Activated T-helper 1 cell treated with anti-CD3 and anti-CD28 coated beads, Interleukin-12 subunit alpha, Interleukin-12 subunit beta, Interleukin-2, Interleukin-4 antibody, amounts not matched to agents 30 ng/mL and 10 ng/mL and 1 ng/mL, durations not matched to agents 14 hours and 24 hours and 36 hours (primary cell): ENCODE results near the gene VAV2. TPM values are rescaled to one million over a fixed set of nuclear protein-coding genes. Genes with fewer than 3 reads are reported as not detected.

Source experiments
- DNase-seq: peaks from one replicate; pipeline ENCODE4 v3.0.0; 2021; ENCODE audit warnings: low spot score
- H3K27ac Mint-ChIP-seq: one replicate; pipeline ENCODE4 v1.8.0; 2021; ENCODE audit warnings: mild to moderate bottlenecking, mixed read lengths
- H3K27me3 Mint-ChIP-seq: one replicate; pipeline ENCODE4 v1.8.0; 2022; ENCODE audit warnings: mild to moderate bottlenecking, moderate library complexity, mixed read lengths; ENCODE audit not compliant: insufficient read depth
- H3K36me3 Mint-ChIP-seq: one replicate; pipeline ENCODE4 v1.8.0; 2021; ENCODE audit warnings: low read depth, mixed read lengths
- H3K4me1 Mint-ChIP-seq: one replicate; pipeline ENCODE4 v1.8.0; 2021; ENCODE audit warnings: low read depth, mixed read lengths
- H3K4me3 Mint-ChIP-seq: one replicate; pipeline ENCODE4 v1.8.0; 2021; ENCODE audit warnings: mild to moderate bottlenecking, moderate library complexity, mixed read lengths
- H3K9me3 Mint-ChIP-seq: one replicate; pipeline ENCODE4 v1.8.0; 2021; ENCODE audit warnings: mixed read lengths
- intact Hi-C: fragments of 100-400 bp; cut with micrococcal nuclease; formaldehyde crosslinking; loops from one replicate; pipeline ENCODE4 v1.15.1; 2024
- total RNA-seq: library from RNA; stranded (reverse); gene quantifications from 2 replicates; pipeline ENCODE4 v1.2.3, GENCODE V29; 2022

The VAV2 gene
- total RNA-seq, 1 donor from 2014 or later, result 5.8 TPM

DNA sequence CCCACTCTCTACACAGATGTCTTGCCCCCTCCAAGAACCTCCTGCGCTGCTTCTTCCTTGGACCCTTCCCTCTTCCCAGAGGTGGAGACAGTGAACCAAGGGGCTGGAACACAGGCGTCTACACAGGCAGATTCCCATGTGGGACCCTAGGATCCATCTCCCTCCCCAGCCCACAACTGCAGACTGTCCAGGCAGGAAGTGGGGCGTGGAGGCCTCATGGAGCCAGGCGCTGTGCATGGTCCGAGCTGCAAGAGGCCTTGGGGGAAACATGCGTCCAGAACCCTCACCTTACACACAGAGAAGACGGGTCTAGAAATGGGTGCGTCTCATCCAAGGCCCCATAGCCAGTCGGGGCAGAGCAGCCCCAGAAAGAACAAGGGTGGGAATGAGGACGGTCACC lies 117.5 kb downstream of the VAV2 start:
- Mint-ChIP-seq H3K27ac (no peak overlapping the region), H3K36me3 (no peaks in the 10 kb centered on the region), H3K4me3 (no peak overlapping the region), H3K4me1 (peaks cover 6% of the 10 kb centered on the region), H3K9me3 (no peaks in the 10 kb centered on the region), H3K27me3 (peaks cover 8% of the 10 kb centered on the region)
- no peak for DNase-seq
- intact Hi-C loops, result no loop called here

DNA sequence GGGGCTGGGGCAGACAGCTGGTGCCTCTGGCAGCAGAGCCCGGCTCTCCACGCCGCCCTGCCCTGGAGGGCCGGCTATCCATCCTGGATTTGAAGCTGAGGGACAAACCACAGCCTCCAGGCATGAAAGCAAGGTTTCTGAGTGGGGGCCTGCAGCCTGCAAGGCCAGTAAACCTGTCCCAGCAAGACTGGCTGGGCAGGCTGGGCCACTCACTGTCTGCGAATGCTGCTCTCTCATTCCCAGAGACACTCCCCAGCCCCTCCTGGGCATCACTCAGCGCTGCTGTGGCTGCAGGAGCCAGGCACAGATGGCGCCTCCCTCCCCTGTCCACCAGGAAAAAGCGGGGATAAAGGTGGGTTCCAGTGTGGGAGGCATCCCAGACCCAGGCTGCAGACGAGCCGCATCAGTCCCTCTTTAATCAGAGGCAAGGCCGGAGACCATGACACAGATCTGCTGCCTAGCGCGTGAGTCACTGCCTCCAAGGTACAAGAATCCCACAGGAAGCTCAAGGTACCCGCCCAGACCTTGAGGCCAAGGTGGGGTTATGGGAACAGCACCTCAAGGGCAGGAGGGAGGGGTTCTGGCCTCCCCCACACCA lies 118.0 kb downstream of the VAV2 start:
- H3K27me3 Mint-ChIP-seq, result peaks cover 8% of the 10 kb centered on the region
- no peaks in the 10 kb centered on the region for H3K9me3 Mint-ChIP-seq
- H3K4me1 Mint-ChIP-seq, result peaks cover 8% of the 10 kb centered on the region
- intact Hi-C loops, result no loop called here
- no peak overlapping the region for H3K4me3 Mint-ChIP-seq
- no peak for DNase-seq
- H3K27ac Mint-ChIP-seq, result no peak overlapping the region
- no peaks in the 10 kb centered on the region for H3K36me3 Mint-ChIP-seq

DNA sequence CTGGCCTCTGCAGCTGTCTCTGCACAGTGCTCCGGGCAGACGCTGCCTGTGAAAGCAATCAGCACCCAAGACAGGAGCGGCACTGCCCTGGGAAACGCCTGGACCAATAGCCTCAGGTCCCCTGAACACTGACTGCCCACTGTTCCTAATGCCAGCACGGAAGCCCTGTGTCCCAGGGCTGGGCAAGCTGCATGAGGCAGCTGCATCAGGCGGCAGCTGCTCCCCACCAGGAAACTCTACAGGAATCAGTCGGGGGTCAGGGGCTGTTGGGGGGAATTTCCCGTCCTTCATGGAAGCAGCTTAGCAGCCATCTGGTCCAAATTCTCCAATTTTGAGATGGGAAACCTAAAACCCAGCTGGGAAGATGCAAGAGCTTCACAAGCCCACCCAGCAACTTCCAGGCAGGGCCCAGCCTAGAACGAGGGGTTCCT lies 118.6 kb downstream of the VAV2 start:
- Mint-ChIP-seq H3K9me3 (no peaks in the 10 kb centered on the region), H3K36me3 (no peaks in the 10 kb centered on the region), H3K4me3 (no peak overlapping the region), H3K27ac (no peak overlapping the region), H3K4me1 (peaks cover 8% of the 10 kb centered on the region), H3K27me3 (peaks cover 8% of the 10 kb centered on the region)
- intact Hi-C loops, result no loop called here
- DNase-seq, result no peak

DNA sequence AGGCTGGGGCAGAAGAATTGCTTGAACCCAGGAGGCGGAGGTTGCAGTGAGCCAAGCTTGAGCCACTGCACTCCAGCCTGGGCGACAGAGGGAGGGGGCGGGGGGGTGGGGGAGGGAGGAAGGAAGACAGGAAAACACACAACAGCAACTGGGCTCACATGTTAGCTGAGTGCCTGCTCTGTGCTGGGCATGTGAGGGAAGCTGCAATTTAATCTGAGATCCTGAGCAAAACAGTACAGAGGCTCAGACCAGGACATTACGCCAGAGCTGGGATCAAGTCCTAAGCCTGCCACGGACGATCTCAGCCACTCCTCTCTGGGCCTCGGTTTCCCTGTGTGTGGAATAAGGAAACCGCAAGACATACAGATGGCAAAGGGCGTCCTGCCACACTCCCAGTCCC lies 119.1 kb downstream of the VAV2 start:
- no peaks in the 10 kb centered on the region for H3K9me3 Mint-ChIP-seq
- H3K27me3 Mint-ChIP-seq, result peaks cover 8% of the 10 kb centered on the region
- H3K36me3 Mint-ChIP-seq, result no peaks in the 10 kb centered on the region
- H3K4me3 Mint-ChIP-seq, result no peak overlapping the region
- intact Hi-C loops, result no loop called here
- H3K27ac Mint-ChIP-seq, result no peak overlapping the region
- H3K4me1 Mint-ChIP-seq, result peaks cover 8% of the 10 kb centered on the region
- no peak for DNase-seq

DNA sequence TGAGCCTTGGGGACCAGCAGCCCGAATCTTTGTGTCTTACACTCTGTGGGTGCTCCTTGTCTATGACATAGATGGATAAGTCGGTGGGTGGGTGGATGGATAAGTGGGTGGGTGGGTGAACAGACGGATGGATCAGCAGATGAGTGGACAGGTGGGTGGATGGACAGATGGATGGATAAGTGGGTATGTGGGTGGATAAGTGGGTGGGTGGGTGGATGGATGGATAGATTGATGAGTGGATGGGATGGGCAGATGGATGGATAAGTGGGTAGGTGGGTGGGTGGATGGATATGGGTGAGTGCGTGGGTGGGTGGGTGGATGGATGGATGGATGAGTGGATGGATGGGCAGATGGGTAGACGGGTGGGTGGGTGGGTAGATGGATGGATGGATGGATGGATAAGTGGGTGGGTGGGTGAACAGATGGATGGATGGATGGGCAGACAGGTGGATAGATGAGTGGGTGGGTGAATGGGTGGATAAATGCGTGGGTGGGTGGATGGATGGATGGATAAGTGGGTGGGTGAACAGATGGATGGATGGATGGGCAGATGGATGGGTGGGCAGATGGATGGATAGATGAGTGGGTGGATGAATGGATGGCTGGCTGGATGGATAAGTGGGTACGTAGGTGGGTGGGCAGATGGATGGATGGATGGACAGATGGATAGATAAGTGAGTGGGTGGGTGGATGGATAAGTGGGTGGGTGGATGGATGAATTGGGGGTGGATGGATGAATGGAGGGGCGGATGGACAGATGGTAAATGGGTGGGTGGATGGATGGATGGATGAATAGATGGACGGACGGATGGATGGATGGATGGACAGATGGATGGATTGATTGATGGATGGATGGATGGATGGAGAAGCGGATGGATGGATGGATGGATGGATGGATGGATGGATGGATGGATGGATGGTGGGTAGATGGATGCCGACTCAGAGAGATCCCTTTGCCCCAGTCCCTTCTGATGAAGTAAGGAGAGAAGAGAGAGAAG lies 121.2 kb downstream of the VAV2 start:
- Mint-ChIP-seq H3K27ac (no peak overlapping the region), H3K9me3 (no peaks in the 10 kb centered on the region), H3K36me3 (no peaks in the 10 kb centered on the region), H3K4me1 (peaks cover 8% of the 10 kb centered on the region), H3K4me3 (no peak overlapping the region), H3K27me3 (peaks cover 8% of the 10 kb centered on the region)
- no peak for DNase-seq
- intact Hi-C loops, result no loop called here

DNA sequence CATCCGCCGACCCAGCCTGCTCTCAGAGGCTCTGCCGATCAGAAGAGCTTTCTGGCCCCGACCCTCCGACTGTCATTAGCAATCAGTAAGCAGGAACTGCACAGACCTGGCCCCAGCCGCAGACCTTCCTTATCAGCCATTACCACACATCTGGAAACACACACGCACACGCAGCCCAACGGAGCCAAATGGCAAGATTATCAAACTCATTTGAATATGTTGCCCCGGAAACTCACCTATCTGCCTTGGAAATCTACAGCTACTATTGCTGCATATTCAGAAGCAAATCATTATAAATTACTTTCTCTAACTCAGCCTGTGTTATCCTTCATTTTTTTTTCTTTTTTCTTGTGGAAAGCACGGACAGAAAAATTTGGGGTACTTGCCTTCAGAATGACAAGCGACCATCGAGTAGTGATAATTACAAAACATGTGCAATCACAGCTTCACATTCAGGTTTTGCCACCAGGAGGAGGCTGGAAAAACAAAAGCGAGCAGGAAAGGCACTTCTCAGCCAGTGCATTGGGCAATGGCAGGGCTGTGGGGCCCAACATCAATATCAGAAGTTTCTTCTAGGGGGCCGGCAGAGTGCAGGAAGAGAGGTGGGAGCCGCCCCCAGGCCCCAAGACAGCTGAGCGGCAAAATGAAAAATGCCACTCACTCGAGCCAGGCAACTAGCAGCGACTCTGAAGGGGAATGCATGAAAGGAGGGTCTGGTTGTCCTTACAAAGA lies 122.3 kb downstream of the VAV2 start:
- DNase-seq, result no peak
- no peaks in the 10 kb centered on the region for H3K36me3 Mint-ChIP-seq
- H3K27me3 Mint-ChIP-seq, result peaks cover 8% of the 10 kb centered on the region
- no peak overlapping the region for H3K27ac Mint-ChIP-seq
- H3K4me1 Mint-ChIP-seq, result peaks cover 8% of the 10 kb centered on the region
- no peak overlapping the region for H3K4me3 Mint-ChIP-seq
- peaks cover 8% of the 10 kb centered on the region for H3K9me3 Mint-ChIP-seq
- intact Hi-C loops, result no loop called here

DNA sequence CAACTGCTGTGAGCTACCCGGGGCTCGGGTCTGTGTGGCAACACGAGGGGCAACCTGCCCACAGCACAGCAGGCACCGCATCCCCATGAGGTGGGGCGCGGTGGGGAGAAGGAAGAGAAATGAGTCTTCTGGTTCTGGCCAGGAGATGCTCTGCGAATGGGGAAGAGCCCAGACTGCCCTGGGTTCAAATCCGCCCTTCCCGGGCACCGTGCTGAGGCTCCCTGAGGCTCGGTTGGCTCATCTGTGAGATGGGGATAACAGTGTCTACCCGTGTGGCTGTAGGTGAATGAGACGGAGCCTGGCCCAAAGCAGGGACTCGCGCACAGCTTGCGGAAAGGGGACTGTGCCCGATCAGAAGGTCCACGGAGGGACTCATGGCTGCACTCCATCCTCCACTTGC lies 123.9 kb downstream of the VAV2 start:
- intact Hi-C loops, result no loop called here
- no peak for DNase-seq
- no peak overlapping the region for H3K4me3 Mint-ChIP-seq
- peaks cover 8% of the 10 kb centered on the region for H3K4me1 Mint-ChIP-seq
- H3K27me3 Mint-ChIP-seq, result peaks cover 8% of the 10 kb centered on the region
- no peak overlapping the region for H3K27ac Mint-ChIP-seq
- no peaks in the 10 kb centered on the region for H3K36me3 Mint-ChIP-seq
- peaks cover 9% of the 10 kb centered on the region for H3K9me3 Mint-ChIP-seq

DNA sequence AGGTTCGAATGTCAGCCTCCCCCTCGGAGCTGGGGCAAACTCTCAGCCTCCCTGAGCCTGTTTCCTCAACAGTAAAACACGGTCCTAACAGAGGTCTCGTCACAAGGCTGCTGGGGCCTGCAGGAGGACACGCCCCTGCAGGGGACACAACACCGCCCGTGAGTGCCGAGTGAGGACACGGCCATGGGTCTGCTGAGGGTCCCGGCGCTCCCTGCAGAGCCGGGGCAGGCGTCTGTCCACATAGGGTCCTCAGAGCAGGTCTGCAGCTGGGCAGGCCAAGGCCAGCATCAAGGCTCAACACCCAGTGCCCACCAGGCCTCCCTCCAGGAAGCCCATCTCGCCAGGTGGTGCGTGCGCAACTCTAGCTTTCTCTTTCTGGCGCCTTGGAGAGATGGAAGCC lies 125.2 kb downstream of the VAV2 start:
- H3K4me3 Mint-ChIP-seq, result no peak overlapping the region
- no peak overlapping the region for H3K27ac Mint-ChIP-seq
- DNase-seq, result no peak
- peaks cover 8% of the 10 kb centered on the region for H3K27me3 Mint-ChIP-seq
- H3K4me1 Mint-ChIP-seq, result peaks cover 8% of the 10 kb centered on the region
- peaks cover 9% of the 10 kb centered on the region for H3K9me3 Mint-ChIP-seq
- no peaks in the 10 kb centered on the region for H3K36me3 Mint-ChIP-seq
- intact Hi-C loops, result no loop called here

DNA sequence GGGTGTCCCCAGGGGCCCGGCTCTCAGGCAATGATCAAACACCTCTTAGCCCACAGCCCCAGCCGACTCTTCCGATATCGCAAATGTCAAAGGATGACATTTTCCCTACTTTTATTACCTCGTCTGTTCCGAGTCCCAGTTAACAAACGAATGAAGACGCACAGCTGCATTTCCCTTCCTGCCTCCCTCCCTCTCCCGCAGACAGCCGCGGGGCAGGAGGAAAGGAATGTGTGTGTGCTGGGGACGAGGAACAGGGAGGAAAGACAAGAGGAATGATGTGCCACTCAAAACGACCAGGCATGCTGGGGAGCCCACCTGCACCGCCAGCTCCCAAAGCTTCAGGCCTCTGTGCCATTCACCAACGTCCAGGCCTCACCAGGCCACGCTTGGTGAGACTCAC lies 128.1 kb downstream of the VAV2 start:
- intact Hi-C loops, result no loop called here
- Mint-ChIP-seq H3K9me3 (peaks cover 9% of the 10 kb centered on the region), H3K36me3 (no peaks in the 10 kb centered on the region), H3K27me3 (no peaks in the 10 kb centered on the region), H3K4me1 (no peaks in the 10 kb centered on the region), H3K4me3 (no peak overlapping the region), H3K27ac (no peak overlapping the region)
- DNase-seq, result no peak

DNA sequence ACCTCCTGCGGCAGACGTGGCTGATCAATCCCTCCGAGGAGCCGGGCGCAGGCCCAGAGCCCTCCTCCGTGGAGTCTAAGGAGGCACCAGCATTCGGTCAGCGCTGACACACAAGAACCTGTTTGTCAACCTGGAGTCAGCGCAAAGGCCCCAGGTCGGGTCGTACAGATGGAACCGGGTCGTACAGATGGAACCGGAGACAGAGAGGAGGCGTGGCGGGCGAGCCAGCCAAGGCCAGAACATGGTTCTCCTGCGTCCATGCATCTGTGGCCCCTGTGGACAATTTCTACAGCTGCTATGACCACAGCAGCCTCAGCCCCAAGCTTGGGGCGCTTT lies 128.9 kb downstream of the VAV2 start:
- Mint-ChIP-seq H3K27ac (no peak overlapping the region), H3K4me3 (no peak overlapping the region), H3K4me1 (no peaks in the 10 kb centered on the region), H3K36me3 (no peaks in the 10 kb centered on the region), H3K9me3 (peaks cover 9% of the 10 kb centered on the region), H3K27me3 (no peaks in the 10 kb centered on the region)
- no peak for DNase-seq
- intact Hi-C loops, result no loop called here

DNA sequence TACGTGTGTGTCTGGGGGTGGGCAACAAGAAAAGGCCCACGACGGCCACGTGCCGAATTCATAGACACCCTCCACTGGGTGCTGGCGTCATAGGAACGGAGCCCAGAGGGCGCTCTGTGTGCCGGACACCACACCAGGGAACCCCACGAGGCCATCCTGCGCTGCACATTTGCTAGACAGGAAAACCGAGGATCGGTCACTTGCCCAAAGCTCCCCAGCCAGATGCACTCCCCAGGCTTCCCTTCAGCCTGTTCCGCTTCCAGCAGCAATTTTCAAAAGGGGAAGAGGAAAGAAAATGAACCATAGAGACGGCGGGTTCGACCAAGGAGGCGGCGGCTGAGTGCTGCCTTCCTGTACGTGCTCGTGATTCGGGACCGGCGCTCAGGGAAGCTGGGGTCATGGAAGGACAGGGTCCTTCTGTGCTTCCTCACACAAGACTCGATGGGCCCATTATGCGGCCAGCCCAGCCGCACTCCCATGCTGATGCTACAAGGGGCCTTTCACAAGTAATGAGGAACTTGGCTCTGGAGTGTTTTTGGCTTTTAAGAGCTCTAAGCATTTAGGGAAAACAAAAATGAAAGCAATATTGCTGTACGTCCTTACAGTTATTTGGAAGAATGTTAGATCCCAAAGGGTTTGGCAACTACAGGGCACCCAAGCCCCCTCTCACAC lies 129.4 kb downstream of the VAV2 start:
- peaks cover 9% of the 10 kb centered on the region for H3K9me3 Mint-ChIP-seq
- intact Hi-C loops, result no loop called here
- H3K36me3 Mint-ChIP-seq, result no peaks in the 10 kb centered on the region
- DNase-seq, result no peak
- no peak overlapping the region for H3K4me3 Mint-ChIP-seq
- no peaks in the 10 kb centered on the region for H3K4me1 Mint-ChIP-seq
- no peak overlapping the region for H3K27ac Mint-ChIP-seq
- no peaks in the 10 kb centered on the region for H3K27me3 Mint-ChIP-seq

DNA sequence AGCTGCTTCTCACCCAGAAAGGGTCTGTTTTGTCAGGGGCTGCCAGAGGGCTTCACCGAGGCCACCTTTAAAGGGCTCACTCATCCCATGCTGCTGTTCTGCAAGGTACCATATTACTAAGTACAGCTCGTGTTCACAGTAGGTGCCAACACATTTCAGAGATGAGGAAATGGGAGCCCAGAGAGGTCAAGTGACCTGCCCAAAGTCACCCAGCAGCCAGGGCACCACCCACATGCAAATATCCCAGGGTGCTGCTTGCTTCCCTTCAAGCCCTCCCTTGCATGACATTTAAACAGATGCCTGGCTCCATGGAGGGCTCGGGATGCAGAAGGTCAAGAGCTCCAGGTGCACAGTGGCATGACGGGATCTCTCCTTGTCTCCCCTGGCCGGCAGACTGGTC lies 130.4 kb downstream of the VAV2 start:
- Mint-ChIP-seq H3K4me1 (no peaks in the 10 kb centered on the region), H3K4me3 (no peak overlapping the region), H3K27ac (no peak overlapping the region), H3K9me3 (peaks cover 9% of the 10 kb centered on the region), H3K27me3 (no peaks in the 10 kb centered on the region), H3K36me3 (no peaks in the 10 kb centered on the region)
- DNase-seq, result no peak
- intact Hi-C loops, result no loop called here

DNA sequence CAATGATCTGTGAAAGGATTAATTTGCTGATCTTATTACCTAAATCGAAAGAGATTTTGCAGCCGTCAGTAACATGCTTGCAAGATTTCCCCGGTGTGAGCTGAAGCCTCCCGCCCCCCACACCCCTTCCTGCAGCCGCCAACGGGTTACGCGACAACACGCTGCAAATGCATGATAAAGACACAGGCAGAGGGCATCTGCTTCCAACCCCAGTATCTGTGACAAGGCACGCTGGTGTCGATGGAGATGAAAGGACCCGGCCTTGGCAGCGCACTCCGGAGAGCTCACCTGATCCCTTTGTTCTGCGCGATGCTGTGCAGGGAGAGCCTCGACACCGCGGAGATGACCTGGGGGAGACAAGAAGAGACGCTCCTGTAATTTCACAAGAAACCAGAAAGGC lies 131.0 kb downstream of the VAV2 start:
- no peak for DNase-seq
- Mint-ChIP-seq H3K9me3 (peaks cover 9% of the 10 kb centered on the region), H3K4me1 (no peaks in the 10 kb centered on the region), H3K27ac (no peak overlapping the region), H3K36me3 (no peaks in the 10 kb centered on the region), H3K4me3 (no peak overlapping the region), H3K27me3 (no peaks in the 10 kb centered on the region)
- intact Hi-C loops, result no loop called here
